Right lobe of liver (tissue), 4 donors: ENCODE results near the gene OR1I1.

Source experiments
- CTCF ChIP-seq, 4 donors: fragments of 200-600 bp in 3 of 4; fragments of 450-650 bp in 1 of 4; IDR thresholded peaks; one replicate each; pipeline versions ENCODE4 v1.5.1 to v1.8.0; 2016 to 2022; ENCODE audit warnings: antibody characterized with exemption in 4 of 4, mild to moderate bottlenecking in 2 of 4
- POLR2A ChIP-seq: fragments of 450-650 bp; IDR thresholded peaks from one replicate; pipeline ENCODE4 v1.6.1; 2017; ENCODE audit warnings: antibody characterized with exemption, mild to moderate bottlenecking
- donor health status: DM: no; HTN: no; CAD: no.
- donor health status: DM: no; HTN: no; CAD: no.
- donor health status: DM: no; HTN: yes; CAD: no.

- TF ChIP-seq CTCF (IDR thresholded peaks at IDR 0.05), result no peak
- no peak for TF ChIP-seq POLR2A
Measured at GRCh38 chr19:15098460-15098859, 16.4 kb downstream of the OR1I1 start.
